Liver (tissue), 9 donors: ENCODE data around the gene GAST. TPM values are rescaled to one million over a fixed set of nuclear protein-coding genes. Genes with fewer than 3 reads are reported as not detected.

ENCODE experiments used
- DNase-seq: peaks from one replicate; pipeline ENCODE4 v3.0.0-alpha.2; 2017; ENCODE audit warnings: low spot score
- H3K27ac ChIP-seq, 2 donors: one replicate each; pipeline ENCODE4 v1.7.0; 2013; ENCODE audit warnings: inconsistent platforms in 2 of 2, low read length in 2 of 2, control low read depth in 1 of 2, low read depth in 1 of 2, mild to moderate bottlenecking in 1 of 2
- H3K27me3 ChIP-seq, 4 donors: one replicate each; pipeline versions ENCODE4 v1.6.1 to v1.7.0; 2013; ENCODE audit warnings: low read length in 3 of 4, inconsistent platforms in 1 of 4, mild to moderate bottlenecking in 1 of 4, moderate library complexity in 1 of 4; ENCODE audit not compliant: control insufficient read depth in 4 of 4, insufficient read depth in 4 of 4
- H3K36me3 ChIP-seq, 4 donors: one replicate each; pipeline versions ENCODE4 v1.6.1 to v1.7.0; 2013; ENCODE audit warnings: low read length in 3 of 4, mild to moderate bottlenecking in 3 of 4, low read depth in 1 of 4, moderate library complexity in 1 of 4; ENCODE audit not compliant: control insufficient read depth in 4 of 4, insufficient read depth in 3 of 4
- H3K4me1 ChIP-seq, 4 donors: one replicate each; pipeline versions ENCODE4 v1.6.1 to v1.7.0; 2013; ENCODE audit warnings: low read length in 3 of 4, mild to moderate bottlenecking in 3 of 4, moderate library complexity in 1 of 4; ENCODE audit not compliant: control insufficient read depth in 4 of 4, insufficient read depth in 4 of 4
- H3K4me3 ChIP-seq, 3 donors: one replicate each; pipeline versions ENCODE4 v1.6.1 to v1.7.0; 2013; ENCODE audit warnings: low read length in 3 of 3, control low read depth in 1 of 3, low read depth in 1 of 3, mild to moderate bottlenecking in 1 of 3
- H3K9ac ChIP-seq, 2 donors: one replicate each; pipeline ENCODE4 v1.7.0; 2013; ENCODE audit warnings: low read length in 2 of 2, mild to moderate bottlenecking in 2 of 2, moderate library complexity in 2 of 2, control low read depth in 1 of 2, low read depth in 1 of 2
- H3K9me3 ChIP-seq, 4 donors: one replicate each; pipeline versions ENCODE4 v1.6.1 to v1.7.0; 2013; ENCODE audit warnings: low read length in 3 of 4; ENCODE audit not compliant: control insufficient read depth in 4 of 4
- EGR1 ChIP-seq, 2 donors: IDR thresholded peaks; 2 replicates each; pipeline ENCODE4 v1.6.1; 2016 to 2018; ENCODE audit warnings: antibody characterized with exemption in 2 of 2, low read depth in 2 of 2
- FOXA1 ChIP-seq: IDR thresholded peaks from 2 replicates; pipeline ENCODE4 v1.6.1; 2016; ENCODE audit warnings: antibody characterized with exemption
- FOXA2 ChIP-seq: IDR thresholded peaks from 2 replicates; pipeline ENCODE4 v1.6.1; 2016; ENCODE audit warnings: antibody characterized with exemption
- GABPA ChIP-seq, 2 donors: IDR thresholded peaks in 1 of 2; conservative IDR thresholded peaks in 1 of 2; 2 replicates each; pipeline ENCODE4 v1.6.1; 2016; ENCODE audit warnings: antibody characterized with exemption in 2 of 2, mild to moderate bottlenecking in 1 of 2, moderate library complexity in 1 of 2
- HNF4A ChIP-seq, 2 donors: conservative IDR thresholded peaks; 2 replicates each; pipeline ENCODE4 v1.6.1; 2016; ENCODE audit warnings: antibody characterized with exemption in 2 of 2, mild to moderate bottlenecking in 2 of 2
- HNF4G ChIP-seq: IDR thresholded peaks from 2 replicates; pipeline ENCODE4 v1.6.1; 2016; ENCODE audit warnings: antibody characterized with exemption
- JUND ChIP-seq, 2 donors: IDR thresholded peaks; 2 replicates each; pipeline ENCODE4 v1.6.1; 2016; ENCODE audit warnings: antibody characterized with exemption in 2 of 2
- NR2F2 ChIP-seq: IDR thresholded peaks from 2 replicates; pipeline ENCODE4 v1.6.1; 2016; ENCODE audit warnings: antibody characterized with exemption
- RAD21 ChIP-seq, 2 donors: IDR thresholded peaks; 2 replicates each; pipeline ENCODE4 v1.6.1; 2016; ENCODE audit warnings: antibody characterized with exemption in 2 of 2, mild to moderate bottlenecking in 2 of 2
- RXRA ChIP-seq, 2 donors: IDR thresholded peaks; 2 replicates each; pipeline ENCODE4 v1.6.1; 2017 to 2018; ENCODE audit warnings: antibody characterized with exemption in 2 of 2, mild to moderate bottlenecking in 1 of 2
- SP1 ChIP-seq: IDR thresholded peaks from 2 replicates; pipeline ENCODE4 v1.6.1; 2018; ENCODE audit warnings: antibody characterized with exemption, mild to moderate bottlenecking
- TAF1 ChIP-seq: conservative IDR thresholded peaks from 2 replicates; pipeline ENCODE4 v1.6.1; 2016; ENCODE audit warnings: antibody characterized with exemption, mild to moderate bottlenecking
- YY1 ChIP-seq: IDR thresholded peaks from 2 replicates; pipeline ENCODE4 v1.6.1; 2016; ENCODE audit warnings: antibody characterized with exemption, mild to moderate bottlenecking
- WGBS: extraction: QIAGEN DNeasy Blood & Tissue Kit; methylation state at CpG from one replicate; pipeline ENCODE4 v1.1.7; 2013; 5-methylcytosine and 5-hydroxymethylcytosine counted together
- polyA plus RNA-seq, 2 donors: library from polyadenylated mRNA; stranded (reverse) in 1 of 2; unstranded in 1 of 2; fragments of 200-250 nt in 1 of 2; fragments of >200 nt in 1 of 2; fragmentation: Nextera tagmentation in 1 of 2; extraction: Ambion mirVana in 1 of 2; gene quantifications; one replicate each; pipeline versions ENCODE4 v1.2.1 to v1.2.3, GENCODE V29; 2013 to 2015
- total RNA-seq, 2 donors: library from RNA; depleted of rRNA; stranded (reverse); fragments of >200 nt; gene quantifications; one replicate each; pipeline ENCODE4 v1.2.3, GENCODE V29; 2014
- TF ChIP-seq, protein P1 (sequence below): fragments of 150-350 bp; IDR thresholded peaks from 2 replicates; pipeline ENCODE4 v1.5.1; 2017; ENCODE audit warnings: improper control_type of control experiment, low read depth, low read length; ENCODE audit not compliant: missing input control
- TF ChIP-seq, protein P2 (sequence below): IDR thresholded peaks from 2 replicates; pipeline ENCODE4 v1.6.1; 2016; ENCODE audit warnings: antibody characterized with exemption
- TF ChIP-seq, protein P3 (sequence below): IDR thresholded peaks from 2 replicates; pipeline ENCODE4 v1.6.1; 2016; ENCODE audit warnings: antibody characterized with exemption
- TF ChIP-seq, protein P4 (sequence below): IDR thresholded peaks from 2 replicates; pipeline ENCODE4 v1.6.1; 2016; ENCODE audit warnings: antibody characterized with exemption, mild to moderate bottlenecking
- TF ChIP-seq, protein P5 (sequence below): IDR thresholded peaks from 2 replicates; pipeline ENCODE4 v1.6.1; 2016; ENCODE audit warnings: antibody characterized with exemption
- donor health status: healthy.
- donor health status: healthy.
- donor health status: healthy.
- donor health status: healthy.
- donor health status: healthy.

Gene GAST
- total and polyA plus RNA-seq, 4 donors = not detected

DNA sequence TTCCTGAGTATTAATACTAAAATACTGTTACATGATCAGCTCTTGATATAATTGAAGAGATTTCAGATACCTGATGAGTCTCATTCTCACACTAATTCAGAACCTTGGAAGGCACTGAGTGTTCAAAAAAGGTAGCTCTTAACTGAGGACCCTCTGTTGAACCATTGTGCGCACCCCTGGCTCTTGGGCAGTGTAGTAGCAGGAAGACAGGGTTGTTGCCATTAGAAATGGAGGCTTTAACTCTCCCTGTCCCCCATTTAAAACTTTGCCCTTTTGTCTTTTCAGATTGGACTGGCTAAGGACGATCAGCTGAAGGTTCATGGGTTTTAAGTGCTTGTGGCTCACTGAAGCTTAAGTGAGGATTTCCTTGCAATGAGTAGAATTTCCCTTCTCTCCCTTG, 21.6 kb upstream of the GAST start:
- 61% methylated on average over 2 of the region's 2 CpGs for WGBS
- Histone ChIP-seq H3K4me1 (peaks cover 0 to 30% (median 18%) of the 10 kb centered on the region in 4 donors), H3K27me3 (no peaks in the 10 kb centered on the region), H3K9ac (peak overlapping the region; percentile 82 to 87), H3K9me3 (no peaks in the 10 kb centered on the region), H3K27ac (peak overlapping the region in 1 of 2 donors; percentile 95), H3K36me3 (peaks cover 9 to 44% (median 39%) of the 10 kb centered on the region in 4 donors), H3K4me3 (peak overlapping the region in 1 of 3 donors; percentile 7)
- DNase-seq = no peak
- TF ChIP-seq HNF4A (conservative IDR thresholded peaks at IDR 0.05) = no peak
- no peak for TF ChIP-seq EGR1 (IDR thresholded peaks at IDR 0.05; ENCODE audit: low read depth in 2 of 2)
- TF ChIP-seq, protein P1, sequence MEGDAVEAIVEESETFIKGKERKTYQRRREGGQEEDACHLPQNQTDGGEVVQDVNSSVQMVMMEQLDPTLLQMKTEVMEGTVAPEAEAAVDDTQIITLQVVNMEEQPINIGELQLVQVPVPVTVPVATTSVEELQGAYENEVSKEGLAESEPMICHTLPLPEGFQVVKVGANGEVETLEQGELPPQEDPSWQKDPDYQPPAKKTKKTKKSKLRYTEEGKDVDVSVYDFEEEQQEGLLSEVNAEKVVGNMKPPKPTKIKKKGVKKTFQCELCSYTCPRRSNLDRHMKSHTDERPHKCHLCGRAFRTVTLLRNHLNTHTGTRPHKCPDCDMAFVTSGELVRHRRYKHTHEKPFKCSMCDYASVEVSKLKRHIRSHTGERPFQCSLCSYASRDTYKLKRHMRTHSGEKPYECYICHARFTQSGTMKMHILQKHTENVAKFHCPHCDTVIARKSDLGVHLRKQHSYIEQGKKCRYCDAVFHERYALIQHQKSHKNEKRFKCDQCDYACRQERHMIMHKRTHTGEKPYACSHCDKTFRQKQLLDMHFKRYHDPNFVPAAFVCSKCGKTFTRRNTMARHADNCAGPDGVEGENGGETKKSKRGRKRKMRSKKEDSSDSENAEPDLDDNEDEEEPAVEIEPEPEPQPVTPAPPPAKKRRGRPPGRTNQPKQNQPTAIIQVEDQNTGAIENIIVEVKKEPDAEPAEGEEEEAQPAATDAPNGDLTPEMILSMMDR = no peak
- no peak for TF ChIP-seq JUND (IDR thresholded peaks at IDR 0.05)
- TF ChIP-seq TAF1 = no peak
- TF ChIP-seq, protein P2, sequence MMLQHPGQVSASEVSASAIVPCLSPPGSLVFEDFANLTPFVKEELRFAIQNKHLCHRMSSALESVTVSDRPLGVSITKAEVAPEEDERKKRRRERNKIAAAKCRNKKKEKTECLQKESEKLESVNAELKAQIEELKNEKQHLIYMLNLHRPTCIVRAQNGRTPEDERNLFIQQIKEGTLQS = no peak
- TF ChIP-seq HNF4G = no peak
- no peak for TF ChIP-seq FOXA1
- TF ChIP-seq, protein P3, sequence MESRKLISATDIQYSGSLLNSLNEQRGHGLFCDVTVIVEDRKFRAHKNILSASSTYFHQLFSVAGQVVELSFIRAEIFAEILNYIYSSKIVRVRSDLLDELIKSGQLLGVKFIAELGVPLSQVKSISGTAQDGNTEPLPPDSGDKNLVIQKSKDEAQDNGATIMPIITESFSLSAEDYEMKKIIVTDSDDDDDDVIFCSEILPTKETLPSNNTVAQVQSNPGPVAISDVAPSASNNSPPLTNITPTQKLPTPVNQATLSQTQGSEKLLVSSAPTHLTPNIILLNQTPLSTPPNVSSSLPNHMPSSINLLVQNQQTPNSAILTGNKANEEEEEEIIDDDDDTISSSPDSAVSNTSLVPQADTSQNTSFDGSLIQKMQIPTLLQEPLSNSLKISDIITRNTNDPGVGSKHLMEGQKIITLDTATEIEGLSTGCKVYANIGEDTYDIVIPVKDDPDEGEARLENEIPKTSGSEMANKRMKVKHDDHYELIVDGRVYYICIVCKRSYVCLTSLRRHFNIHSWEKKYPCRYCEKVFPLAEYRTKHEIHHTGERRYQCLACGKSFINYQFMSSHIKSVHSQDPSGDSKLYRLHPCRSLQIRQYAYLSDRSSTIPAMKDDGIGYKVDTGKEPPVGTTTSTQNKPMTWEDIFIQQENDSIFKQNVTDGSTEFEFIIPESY = no peak
- TF ChIP-seq RXRA (IDR thresholded peaks at IDR 0.05) = no peak
- TF ChIP-seq FOXA2 = no peak
- TF ChIP-seq SP1 = no peak
- TF ChIP-seq, protein P4, sequence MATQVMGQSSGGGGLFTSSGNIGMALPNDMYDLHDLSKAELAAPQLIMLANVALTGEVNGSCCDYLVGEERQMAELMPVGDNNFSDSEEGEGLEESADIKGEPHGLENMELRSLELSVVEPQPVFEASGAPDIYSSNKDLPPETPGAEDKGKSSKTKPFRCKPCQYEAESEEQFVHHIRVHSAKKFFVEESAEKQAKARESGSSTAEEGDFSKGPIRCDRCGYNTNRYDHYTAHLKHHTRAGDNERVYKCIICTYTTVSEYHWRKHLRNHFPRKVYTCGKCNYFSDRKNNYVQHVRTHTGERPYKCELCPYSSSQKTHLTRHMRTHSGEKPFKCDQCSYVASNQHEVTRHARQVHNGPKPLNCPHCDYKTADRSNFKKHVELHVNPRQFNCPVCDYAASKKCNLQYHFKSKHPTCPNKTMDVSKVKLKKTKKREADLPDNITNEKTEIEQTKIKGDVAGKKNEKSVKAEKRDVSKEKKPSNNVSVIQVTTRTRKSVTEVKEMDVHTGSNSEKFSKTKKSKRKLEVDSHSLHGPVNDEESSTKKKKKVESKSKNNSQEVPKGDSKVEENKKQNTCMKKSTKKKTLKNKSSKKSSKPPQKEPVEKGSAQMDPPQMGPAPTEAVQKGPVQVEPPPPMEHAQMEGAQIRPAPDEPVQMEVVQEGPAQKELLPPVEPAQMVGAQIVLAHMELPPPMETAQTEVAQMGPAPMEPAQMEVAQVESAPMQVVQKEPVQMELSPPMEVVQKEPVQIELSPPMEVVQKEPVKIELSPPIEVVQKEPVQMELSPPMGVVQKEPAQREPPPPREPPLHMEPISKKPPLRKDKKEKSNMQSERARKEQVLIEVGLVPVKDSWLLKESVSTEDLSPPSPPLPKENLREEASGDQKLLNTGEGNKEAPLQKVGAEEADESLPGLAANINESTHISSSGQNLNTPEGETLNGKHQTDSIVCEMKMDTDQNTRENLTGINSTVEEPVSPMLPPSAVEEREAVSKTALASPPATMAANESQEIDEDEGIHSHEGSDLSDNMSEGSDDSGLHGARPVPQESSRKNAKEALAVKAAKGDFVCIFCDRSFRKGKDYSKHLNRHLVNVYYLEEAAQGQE = no peak
- no peak for TF ChIP-seq GABPA (IDR thresholded peaks at IDR 0.05 in 1 of 2, conservative IDR thresholded peaks at IDR 0.05 in 1 of 2)
- no peak for TF ChIP-seq RAD21 (IDR thresholded peaks at IDR 0.05)
- TF ChIP-seq, protein P5, sequence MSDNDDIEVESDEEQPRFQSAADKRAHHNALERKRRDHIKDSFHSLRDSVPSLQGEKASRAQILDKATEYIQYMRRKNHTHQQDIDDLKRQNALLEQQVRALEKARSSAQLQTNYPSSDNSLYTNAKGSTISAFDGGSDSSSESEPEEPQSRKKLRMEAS = no peak
- TF ChIP-seq YY1 = no peak
- no peak for TF ChIP-seq NR2F2
